OCI-LY1 (cell line): ENCODE measurements around the gene LTBP4.
"Not testable (repeated sequence)": the region's sequence is repeated elsewhere in the genome, so short reads cannot be mapped to it uniquely, and the experiment has no call there.

Experiments used
- H2AFZ ChIP-seq: fragments of 200-600 bp; sonication (generic), shearing (Covaris generic); 2 replicates; pipeline ENCODE4 v1.6.0; 2014; ENCODE audit warnings: antibody characterized with exemption, mild to moderate bottlenecking, low read length
- H3F3A ChIP-seq: fragments of 200-600 bp; sonication (generic), shearing (Covaris generic); 2 replicates; pipeline ENCODE4 v1.6.0; 2014; ENCODE audit warnings: mild to moderate bottlenecking, antibody characterized with exemption, low read length, moderate library complexity; ENCODE audit not compliant: insufficient read depth
- H3K27ac ChIP-seq: fragments of 200-600 bp; sonication (generic); 2 replicates; pipeline ENCODE4 v1.5.1; 2014; ENCODE audit warnings: low read length, mixed run types, mild to moderate bottlenecking, low read depth; ENCODE audit not compliant: poor library complexity, severe bottlenecking
- H3K27me3 ChIP-seq: fragments of 200-600 bp; sonication (generic); 2 replicates; pipeline ENCODE4 v1.6.0; 2014; ENCODE audit warnings: antibody characterized with exemption, mild to moderate bottlenecking, low read length, moderate library complexity; ENCODE audit not compliant: insufficient read depth
- H3K36me3 ChIP-seq: fragments of 200-600 bp; sonication (generic); 2 replicates; pipeline ENCODE4 v1.6.1; 2014; ENCODE audit warnings: mild to moderate bottlenecking, antibody characterized with exemption, low read length, moderate library complexity, mixed read lengths; ENCODE audit not compliant: insufficient read depth
- H3K4me1 ChIP-seq: fragments of 200-600 bp; sonication (generic); 2 replicates; pipeline ENCODE4 v1.5.1; 2014; ENCODE audit warnings: mild to moderate bottlenecking, low read length, moderate library complexity; ENCODE audit not compliant: insufficient read depth, severe bottlenecking
- H3K4me2 ChIP-seq: fragments of 200-600 bp; sonication (generic), shearing (Covaris generic); 2 replicates; pipeline ENCODE4 v1.6.1; 2014; ENCODE audit warnings: low read length
- H3K4me3 ChIP-seq: fragments of 200-600 bp; sonication (generic); 2 replicates; pipeline ENCODE4 v1.5.1; 2014; ENCODE audit warnings: low read length, low read depth, mild to moderate bottlenecking, mixed read lengths; ENCODE audit not compliant: poor library complexity, severe bottlenecking
- H3K79me2 ChIP-seq: fragments of 200-600 bp; shearing (Covaris generic); 2 replicates; pipeline ENCODE4 v1.6.1; 2016; ENCODE audit warnings: mixed run types, low read length, mixed read lengths; ENCODE audit not compliant: insufficient read depth
- H3K9ac ChIP-seq: fragments of 200-600 bp; sonication (generic), shearing (Covaris generic); 2 replicates; pipeline ENCODE4 v1.6.1; 2014; ENCODE audit warnings: mild to moderate bottlenecking, low read length, mixed read lengths
- H3K9me2 ChIP-seq: fragments of 200-600 bp; sonication (generic), shearing (Covaris generic); 2 replicates; pipeline ENCODE4 v1.6.1; 2014; ENCODE audit warnings: low read depth, mild to moderate bottlenecking, low read length, mixed read lengths
- H3K9me3 ChIP-seq: fragments of 200-600 bp; shearing (Covaris generic); 2 replicates; pipeline ENCODE4 v1.6.1; 2014; ENCODE audit warnings: low read length, mixed read lengths
- H4K20me1 ChIP-seq: fragments of 200-600 bp; sonication (generic), shearing (Covaris generic); 2 replicates; pipeline ENCODE4 v1.6.0; 2016; ENCODE audit warnings: mild to moderate bottlenecking, low read length; ENCODE audit not compliant: insufficient read depth
- EZH2 ChIP-seq: fragments of 200-600 bp; sonication (generic), shearing (Covaris generic); IDR thresholded peaks from 2 replicates; pipeline ENCODE4 v1.8.0; 2017; ENCODE audit warnings: borderline replicate concordance, mixed run types, mild to moderate bottlenecking, antibody characterized with exemption, low read length, moderate library complexity, mixed read lengths
- TF ChIP-seq, protein P1 (sequence below): fragments of 200-600 bp; sonication (generic), shearing (Covaris generic); IDR thresholded peaks from 2 replicates; pipeline ENCODE4 v1.5.1; 2017; ENCODE audit warnings: mild to moderate bottlenecking, antibody characterized with exemption, low read length, moderate library complexity, mixed read lengths

Gene LTBP4

DNA sequence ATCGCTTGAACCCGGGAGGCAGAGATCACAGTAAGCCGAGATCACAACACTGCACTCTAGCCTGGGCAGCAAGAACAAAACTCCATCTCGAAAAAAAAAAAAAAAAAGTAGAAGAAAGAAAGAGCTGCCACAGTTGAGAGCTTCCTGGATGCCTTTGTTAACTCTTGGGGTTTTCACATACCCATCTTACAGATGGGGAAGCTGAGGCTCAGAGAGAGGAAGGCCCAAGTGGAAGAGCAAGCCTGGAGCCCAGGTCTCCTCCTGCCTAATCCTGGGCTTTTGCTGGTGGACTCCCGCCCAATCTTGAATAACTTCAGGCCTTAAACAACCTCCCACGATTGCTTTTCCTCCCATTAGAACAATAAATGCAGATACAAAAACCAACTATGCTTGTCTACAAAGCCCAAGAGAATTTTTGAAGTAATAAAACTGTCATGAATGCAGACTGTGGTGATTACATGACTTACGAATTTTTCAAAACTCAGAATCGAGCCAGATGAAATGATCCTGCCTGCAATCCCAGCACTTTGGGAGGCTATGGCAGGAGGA is 41.7 kb downstream of the LTBP4 start:
- peaks cover 12% of the 10 kb centered on the region for H3K4me1 ChIP-seq
- H3K36me3 ChIP-seq, result no peaks in the 10 kb centered on the region

DNA sequence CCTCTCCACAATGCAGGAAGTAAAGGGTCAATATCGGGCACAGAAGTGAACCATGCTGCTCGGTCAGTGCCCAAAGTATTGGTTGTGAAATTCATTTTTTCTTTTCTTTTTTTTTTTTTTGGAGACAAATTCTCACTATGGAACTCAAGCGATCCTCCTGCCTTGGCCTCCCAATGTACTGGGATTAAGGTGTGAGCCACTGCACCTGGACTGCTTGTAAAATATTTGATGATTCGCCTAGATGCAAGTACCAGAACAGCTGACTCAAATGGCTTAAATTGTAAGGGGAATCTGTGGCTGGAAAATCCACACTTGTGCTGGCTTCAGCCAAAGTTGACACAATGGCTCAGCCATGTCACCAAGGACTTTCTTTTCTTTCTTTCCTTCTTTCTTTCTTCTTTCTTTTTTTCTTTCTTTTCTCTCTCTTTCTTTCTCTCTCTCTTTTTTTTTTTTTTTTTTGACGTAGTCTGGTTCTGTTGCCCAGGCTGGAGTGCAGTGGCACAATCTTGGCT is 45.6 kb downstream of the LTBP4 start:
- H3K27me3 ChIP-seq, result peaks cover 5% of the 10 kb centered on the region; the same call in 1 of the 2 replicates
- H3K9me3 ChIP-seq, result peaks cover 4% of the 10 kb centered on the region; the same call in 1 of the 2 replicates
- no peak overlapping the region for H2AFZ ChIP-seq
- H3K27ac ChIP-seq, result no peak overlapping the region
- H3K4me2 ChIP-seq, result no peak overlapping the region
- no peak for TF ChIP-seq EZH2
- TF ChIP-seq, protein P1, sequence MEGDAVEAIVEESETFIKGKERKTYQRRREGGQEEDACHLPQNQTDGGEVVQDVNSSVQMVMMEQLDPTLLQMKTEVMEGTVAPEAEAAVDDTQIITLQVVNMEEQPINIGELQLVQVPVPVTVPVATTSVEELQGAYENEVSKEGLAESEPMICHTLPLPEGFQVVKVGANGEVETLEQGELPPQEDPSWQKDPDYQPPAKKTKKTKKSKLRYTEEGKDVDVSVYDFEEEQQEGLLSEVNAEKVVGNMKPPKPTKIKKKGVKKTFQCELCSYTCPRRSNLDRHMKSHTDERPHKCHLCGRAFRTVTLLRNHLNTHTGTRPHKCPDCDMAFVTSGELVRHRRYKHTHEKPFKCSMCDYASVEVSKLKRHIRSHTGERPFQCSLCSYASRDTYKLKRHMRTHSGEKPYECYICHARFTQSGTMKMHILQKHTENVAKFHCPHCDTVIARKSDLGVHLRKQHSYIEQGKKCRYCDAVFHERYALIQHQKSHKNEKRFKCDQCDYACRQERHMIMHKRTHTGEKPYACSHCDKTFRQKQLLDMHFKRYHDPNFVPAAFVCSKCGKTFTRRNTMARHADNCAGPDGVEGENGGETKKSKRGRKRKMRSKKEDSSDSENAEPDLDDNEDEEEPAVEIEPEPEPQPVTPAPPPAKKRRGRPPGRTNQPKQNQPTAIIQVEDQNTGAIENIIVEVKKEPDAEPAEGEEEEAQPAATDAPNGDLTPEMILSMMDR, result no peak
- no peaks in the 10 kb centered on the region for H3F3A ChIP-seq
- no peaks in the 10 kb centered on the region for H3K36me3 ChIP-seq
- H4K20me1 ChIP-seq, result no peaks in the 10 kb centered on the region
- H3K4me3 ChIP-seq, result no peak overlapping the region
- H3K79me2 ChIP-seq, result no peaks in the 10 kb centered on the region
- H3K4me1 ChIP-seq, result no peaks in the 10 kb centered on the region
- H3K9me2 ChIP-seq, result no peaks in the 10 kb centered on the region
- H3K9ac ChIP-seq, result no peak overlapping the region

More for the DNA sequence above, 41.7 kb downstream of the LTBP4 start:
- Histone ChIP-seq H3K27me3 (no peaks in the 10 kb centered on the region), H3K9ac (no peak overlapping the region), H4K20me1 (no peaks in the 10 kb centered on the region), H3K9me2 (no peaks in the 10 kb centered on the region), H3K79me2 (no peaks in the 10 kb centered on the region), H3K4me3 (no peak overlapping the region), H3K4me2 (no peak overlapping the region), H3F3A (no peaks in the 10 kb centered on the region), H3K9me3 (no peaks in the 10 kb centered on the region), H3K27ac (no peak overlapping the region), H2AFZ (no peak overlapping the region)
- TF ChIP-seq, protein P1, result no peak
- no peak for TF ChIP-seq EZH2

DNA sequence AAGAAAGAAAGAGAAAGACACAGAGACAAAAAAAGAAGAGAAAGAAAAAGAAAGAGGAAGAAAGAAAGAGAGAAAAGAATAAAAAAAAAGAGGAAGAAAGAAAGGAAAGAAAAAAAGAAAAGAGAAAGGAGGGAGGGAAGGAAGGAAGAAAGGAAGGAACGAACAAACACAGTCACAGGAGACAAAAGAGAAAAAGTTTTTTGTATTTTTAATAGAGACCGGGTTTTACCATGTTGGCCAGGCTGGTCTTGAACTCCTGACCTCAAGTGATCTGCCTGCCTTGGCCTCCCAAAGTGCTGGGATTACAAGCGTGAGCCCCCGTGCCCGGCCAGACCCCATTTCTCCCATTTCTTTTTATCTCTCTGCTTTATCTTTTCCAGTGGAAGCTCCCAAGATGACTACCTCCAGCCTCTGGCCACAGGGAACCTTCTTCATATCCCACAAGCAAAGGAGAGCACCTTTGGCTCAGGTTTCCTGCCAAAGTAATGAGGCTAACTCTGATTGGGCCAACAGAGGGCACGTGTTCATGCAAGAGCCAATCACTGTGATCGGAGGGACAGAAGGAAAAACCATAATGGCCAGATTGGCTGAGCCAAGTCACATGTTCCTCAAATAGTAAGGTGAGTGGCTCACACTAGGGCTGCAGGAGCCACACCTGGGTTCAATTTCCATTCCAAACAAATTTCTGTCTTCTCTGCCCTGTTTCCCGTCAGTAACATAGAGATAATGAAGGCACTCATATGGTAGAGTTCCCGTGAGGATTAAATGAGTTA is 48.9 kb downstream of the LTBP4 start:
- not testable (repeated sequence) for H3K27ac ChIP-seq, H3K36me3 ChIP-seq, H3K9me2 ChIP-seq, H3K9me3 ChIP-seq, H3F3A ChIP-seq, H3K79me2 ChIP-seq, H3K4me3 ChIP-seq, H3K4me1 ChIP-seq, H3K4me2 ChIP-seq, H4K20me1 ChIP-seq, H2AFZ ChIP-seq, H3K27me3 ChIP-seq, H3K9ac ChIP-seq
